ENCODE measurements around the gene ATP11A.

Gene ATP11A

DNA sequence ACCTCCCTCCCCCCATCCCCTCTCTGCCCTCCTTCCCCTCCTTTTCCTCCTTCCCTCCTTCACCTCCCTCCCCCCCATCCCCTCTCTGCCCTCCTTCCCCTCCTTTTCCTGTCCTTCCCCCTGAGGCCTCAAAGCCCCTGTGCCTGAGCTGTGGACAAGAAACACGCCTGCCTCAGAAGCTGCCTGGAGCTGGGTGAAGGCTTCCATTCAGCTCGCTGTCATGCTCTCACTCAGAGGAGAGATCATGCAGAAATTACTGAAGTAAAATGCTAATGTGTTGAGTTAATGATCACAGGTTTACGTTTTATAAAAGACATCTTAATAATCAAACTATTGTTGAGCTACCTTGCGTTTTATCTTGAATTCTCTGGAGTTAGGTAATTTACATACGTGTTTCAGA is 114.5 kb downstream of the ATP11A start:
- no peak overlapping the region for H3K9ac ChIP-seq (ENCODE audit: low read length)
- H3K27me3 ChIP-seq (ENCODE audit: insufficient read depth, low read length, poor library complexity): no peaks in the 10 kb centered on the region
- H3K4me2 ChIP-seq (ENCODE audit: low read length): no peak overlapping the region
- peaks cover 1% of the 10 kb centered on the region for H3K36me3 ChIP-seq (ENCODE audit: control insufficient read depth, insufficient read depth, low read length)
- no peak overlapping the region for H2BK15ac ChIP-seq (replicated peaks; ENCODE audit: low read depth)
- no peak overlapping the region for H2BK5ac ChIP-seq (ENCODE audit: low read length)
- no peaks in the 10 kb centered on the region for H3K79me1 ChIP-seq (ENCODE audit: low read length)
- no peak overlapping the region for H3K4me3 ChIP-seq (ENCODE audit: low read length)
- no peak overlapping the region for H3K23ac ChIP-seq (ENCODE audit: low read length)
- H2BK120ac ChIP-seq (ENCODE audit: low read depth, low read length): no peak overlapping the region
- no peaks in the 10 kb centered on the region for H3K4me1 ChIP-seq (ENCODE audit: control insufficient read depth, low read depth, low read length)
- H3K18ac ChIP-seq (ENCODE audit: low read length): no peak overlapping the region
- H3K79me2 ChIP-seq (ENCODE audit: control insufficient read depth, insufficient read depth, low read length): no peaks in the 10 kb centered on the region
- DNase-seq: no peak
- no peak overlapping the region for H2AK5ac ChIP-seq (ENCODE audit: low read length)
- H3K4ac ChIP-seq (ENCODE audit: low read depth, low read length): no peak overlapping the region
- WGBS (ENCODE audit: extremely low coverage, insufficient coverage, low lambda C conversion rate): no CpG with 5 or more reads among the region's 5 CpGs
- H3K56ac ChIP-seq (ENCODE audit: low read length): no peak overlapping the region
- no peak overlapping the region for H3K27ac ChIP-seq (ENCODE audit: low read depth, low read length)
- H4K8ac ChIP-seq (ENCODE audit: low read depth, low read length): no peak overlapping the region
- no peak overlapping the region for H4K5ac ChIP-seq (ENCODE audit: low read length)

GRCh38 chr13:112806739-112807652 is 117.2 kb downstream of the ATP11A start:
- no peaks in the 10 kb centered on the region for H3K79me1 ChIP-seq (ENCODE audit: low read length)
- H2BK120ac ChIP-seq (ENCODE audit: low read depth, low read length): no peak overlapping the region
- no peak for DNase-seq
- no peak overlapping the region for H4K5ac ChIP-seq (ENCODE audit: low read length)
- H3K4me3 ChIP-seq (ENCODE audit: low read length): no peak overlapping the region
- H3K4ac ChIP-seq (ENCODE audit: low read depth, low read length): no peak overlapping the region
- H3K4me1 ChIP-seq (ENCODE audit: control insufficient read depth, low read depth, low read length): no peaks in the 10 kb centered on the region
- no peak overlapping the region for H3K9ac ChIP-seq (ENCODE audit: low read length)
- H3K27me3 ChIP-seq (ENCODE audit: insufficient read depth, low read length, poor library complexity): no peaks in the 10 kb centered on the region
- no CpG with 5 or more reads among the region's 36 CpGs for WGBS (ENCODE audit: extremely low coverage, insufficient coverage, low lambda C conversion rate)
- H3K27ac ChIP-seq (ENCODE audit: low read depth, low read length): no peak overlapping the region
- no peak overlapping the region for H3K18ac ChIP-seq (ENCODE audit: low read length)
- no peak overlapping the region for H2BK5ac ChIP-seq (ENCODE audit: low read length)
- no peak overlapping the region for H4K8ac ChIP-seq (ENCODE audit: low read depth, low read length)
- no peak overlapping the region for H3K4me2 ChIP-seq (ENCODE audit: low read length)
- H2BK15ac ChIP-seq (replicated peaks; ENCODE audit: low read depth): no peak overlapping the region
- H3K56ac ChIP-seq (ENCODE audit: low read length): no peak overlapping the region
- no peak overlapping the region for H2AK5ac ChIP-seq (ENCODE audit: low read length)
- peaks cover 1% of the 10 kb centered on the region for H3K36me3 ChIP-seq (ENCODE audit: control insufficient read depth, insufficient read depth, low read length)
- no peaks in the 10 kb centered on the region for H3K79me2 ChIP-seq (ENCODE audit: control insufficient read depth, insufficient read depth, low read length)
- H3K23ac ChIP-seq (ENCODE audit: low read length): no peak overlapping the region

DNA sequence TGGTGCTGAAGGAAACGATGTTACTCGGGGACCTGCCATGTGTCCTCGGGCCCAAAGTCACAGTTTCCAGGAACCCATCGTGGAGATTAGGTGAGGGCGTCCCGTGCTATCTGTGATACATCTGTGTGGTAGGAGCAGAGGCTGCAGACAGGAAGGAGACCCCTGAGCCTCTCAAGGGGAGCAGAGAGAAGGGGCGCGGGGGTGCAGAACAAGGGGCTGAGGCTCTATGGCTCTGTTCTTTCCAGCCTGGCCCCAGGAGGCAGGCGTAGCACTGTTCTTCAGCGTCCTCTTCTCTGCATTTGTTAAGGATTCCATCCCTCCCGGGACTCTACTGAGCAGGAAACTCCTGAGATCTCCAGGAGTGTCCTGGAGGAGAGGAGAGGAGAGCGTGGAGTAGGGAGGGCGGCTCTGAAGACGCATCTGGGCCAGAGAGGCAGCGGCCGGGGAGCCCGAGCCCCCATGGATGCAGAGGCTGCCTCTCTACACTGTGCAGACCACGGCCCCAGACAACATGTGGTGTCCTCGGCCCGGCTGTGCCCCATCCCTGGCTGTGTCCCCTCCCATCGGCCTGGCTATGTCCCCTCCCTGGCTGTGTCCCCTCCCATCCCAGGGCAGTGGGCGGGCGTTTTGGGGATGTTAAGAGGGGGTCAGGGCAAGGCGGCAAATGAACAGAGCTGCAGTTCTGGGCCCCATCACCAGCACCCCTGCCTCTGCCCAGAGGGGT is 118.0 kb downstream of the ATP11A start:
- H3K79me2 ChIP-seq (ENCODE audit: control insufficient read depth, insufficient read depth, low read length): no peaks in the 10 kb centered on the region
- no peak overlapping the region for H3K4me2 ChIP-seq (ENCODE audit: low read length)
- no peak overlapping the region for H4K8ac ChIP-seq (ENCODE audit: low read depth, low read length)

DNA sequence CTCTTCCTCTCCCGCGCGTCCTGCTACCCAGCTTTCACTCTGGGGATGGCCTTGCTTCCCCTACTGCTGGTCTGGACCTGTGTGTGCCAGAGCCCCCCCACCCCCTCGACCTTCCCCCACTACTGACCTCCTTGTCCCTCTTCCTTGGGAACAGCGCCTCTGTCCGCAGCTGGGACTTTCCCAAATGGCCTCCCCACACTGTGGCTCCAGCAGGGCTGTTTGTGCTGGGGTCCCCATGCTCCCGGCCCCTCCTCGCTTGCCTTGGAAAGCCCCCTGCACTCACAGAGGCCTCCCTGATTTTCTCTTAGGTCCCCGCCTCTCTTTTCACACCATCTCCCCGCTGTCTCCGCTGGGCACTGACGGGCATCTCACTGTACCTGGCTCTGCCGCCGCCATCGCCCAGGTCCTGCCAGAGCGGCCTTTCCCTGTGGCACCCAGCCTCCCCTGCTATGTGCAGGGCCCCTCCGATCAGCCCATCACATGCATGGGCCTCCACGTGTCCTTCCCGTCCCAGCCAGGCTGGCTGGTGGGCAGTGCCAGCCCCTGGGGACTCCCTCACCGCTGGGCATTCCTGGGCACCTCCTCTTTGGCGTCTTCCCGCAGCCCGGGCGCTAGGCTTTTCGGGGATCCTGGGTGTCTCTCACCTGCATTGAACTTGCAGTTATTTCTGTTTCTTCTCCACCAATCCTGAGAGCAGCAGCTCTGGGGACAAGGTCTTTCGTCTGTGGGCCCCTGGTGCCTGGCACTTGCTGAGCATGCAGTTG is 118.7 kb downstream of the ATP11A start:
- Histone ChIP-seq H3K27me3 (ENCODE audit: insufficient read depth, low read length, poor library complexity) (no peaks in the 10 kb centered on the region), H3K4ac (ENCODE audit: low read depth, low read length) (no peak overlapping the region), H2BK120ac (ENCODE audit: low read depth, low read length) (no peak overlapping the region), H2AK5ac (ENCODE audit: low read length) (no peak overlapping the region), H3K4me2 (ENCODE audit: low read length) (no peak overlapping the region), H2BK5ac (ENCODE audit: low read length) (no peak overlapping the region), H2BK15ac (replicated peaks; ENCODE audit: low read depth) (no peak overlapping the region), H3K79me2 (ENCODE audit: control insufficient read depth, insufficient read depth, low read length) (no peaks in the 10 kb centered on the region), H3K56ac (ENCODE audit: low read length) (no peak overlapping the region), H3K27ac (ENCODE audit: low read depth, low read length) (no peak overlapping the region), H3K18ac (ENCODE audit: low read length) (no peak overlapping the region), H3K36me3 (ENCODE audit: control insufficient read depth, insufficient read depth, low read length) (peaks cover 1% of the 10 kb centered on the region), H3K4me1 (ENCODE audit: control insufficient read depth, low read depth, low read length) (no peaks in the 10 kb centered on the region), H3K79me1 (ENCODE audit: low read length) (no peaks in the 10 kb centered on the region), H4K8ac (ENCODE audit: low read depth, low read length) (no peak overlapping the region), H4K5ac (ENCODE audit: low read length) (no peak overlapping the region), H3K4me3 (ENCODE audit: low read length) (no peak overlapping the region), H3K9ac (ENCODE audit: low read length) (no peak overlapping the region), H3K23ac (ENCODE audit: low read length) (no peak overlapping the region)
- no peak for DNase-seq
- WGBS (ENCODE audit: extremely low coverage, insufficient coverage, low lambda C conversion rate): no CpG with 5 or more reads among the region's 26 CpGs

More for the DNA sequence above, 118.0 kb downstream of the ATP11A start:
- Histone ChIP-seq H3K23ac (ENCODE audit: low read length) (no peak overlapping the region), H3K4me1 (ENCODE audit: control insufficient read depth, low read depth, low read length) (no peaks in the 10 kb centered on the region), H3K4ac (ENCODE audit: low read depth, low read length) (no peak overlapping the region), H2AK5ac (ENCODE audit: low read length) (no peak overlapping the region), H3K27me3 (ENCODE audit: insufficient read depth, low read length, poor library complexity) (no peaks in the 10 kb centered on the region), H2BK5ac (ENCODE audit: low read length) (no peak overlapping the region), H3K56ac (ENCODE audit: low read length) (no peak overlapping the region), H2BK15ac (replicated peaks; ENCODE audit: low read depth) (no peak overlapping the region), H3K9ac (ENCODE audit: low read length) (no peak overlapping the region), H3K27ac (ENCODE audit: low read depth, low read length) (no peak overlapping the region), H4K5ac (ENCODE audit: low read length) (no peak overlapping the region), H3K36me3 (ENCODE audit: control insufficient read depth, insufficient read depth, low read length) (peaks cover 1% of the 10 kb centered on the region), H3K4me3 (ENCODE audit: low read length) (no peak overlapping the region), H3K18ac (ENCODE audit: low read length) (no peak overlapping the region), H3K79me1 (ENCODE audit: low read length) (no peaks in the 10 kb centered on the region), H2BK120ac (ENCODE audit: low read depth, low read length) (no peak overlapping the region)
- no peak for DNase-seq
- WGBS (ENCODE audit: extremely low coverage, insufficient coverage, low lambda C conversion rate): no CpG with 5 or more reads among the region's 24 CpGs

DNA sequence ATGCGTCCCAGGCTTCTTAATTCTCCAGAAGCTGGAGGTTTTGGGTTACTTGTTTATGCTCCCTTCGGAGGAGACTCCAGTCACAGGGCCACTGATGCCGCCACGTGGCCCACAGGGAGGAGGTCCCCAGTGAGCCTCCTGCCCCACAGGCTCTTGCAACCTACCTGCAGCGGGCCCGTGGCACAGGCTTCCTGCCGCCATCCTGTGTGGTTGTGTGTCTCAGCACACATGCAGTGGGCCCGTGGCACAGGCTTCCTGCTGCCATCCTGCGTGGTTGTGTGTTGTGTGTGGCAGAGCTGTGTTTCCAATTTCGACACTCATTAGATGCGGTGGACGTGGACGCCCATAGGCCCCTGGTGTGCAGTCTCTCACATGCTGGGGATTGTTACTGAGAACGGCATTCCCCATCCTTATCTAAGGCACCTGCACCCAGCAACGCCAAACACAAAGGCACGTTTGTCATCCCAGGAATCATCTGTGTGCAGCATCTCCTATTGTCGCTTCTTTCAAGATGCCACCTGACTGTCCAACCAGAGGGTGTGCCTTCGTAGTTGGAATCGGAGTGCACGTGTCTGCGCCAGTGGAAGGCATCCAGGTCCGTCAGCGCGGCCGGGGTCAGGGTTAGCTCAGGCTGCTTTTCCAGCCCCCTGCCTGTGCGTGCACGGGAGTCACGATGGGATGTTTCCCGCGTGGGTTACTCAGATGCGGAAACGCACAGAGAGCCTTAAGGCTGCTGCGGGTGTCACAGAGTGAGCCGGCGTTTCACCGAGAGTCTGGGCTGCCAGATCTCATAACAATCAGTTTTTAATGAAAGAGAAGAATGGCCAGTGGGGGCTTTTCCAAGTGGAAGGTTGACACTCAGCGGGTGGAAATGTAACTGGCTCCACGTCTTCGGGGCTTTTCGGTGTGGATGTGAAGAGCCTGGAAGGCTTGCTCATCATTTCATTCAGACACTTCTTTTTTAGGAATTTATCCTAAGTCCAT is 119.8 kb downstream of the ATP11A start:
- H4K5ac ChIP-seq (ENCODE audit: low read length): no peak overlapping the region
- no peak overlapping the region for H2BK5ac ChIP-seq (ENCODE audit: low read length)
- no peak overlapping the region for H3K23ac ChIP-seq (ENCODE audit: low read length)
- H3K18ac ChIP-seq (ENCODE audit: low read length): no peak overlapping the region
- no peak overlapping the region for H2BK15ac ChIP-seq (replicated peaks; ENCODE audit: low read depth)
- no CpG with 5 or more reads among the region's 40 CpGs for WGBS (ENCODE audit: extremely low coverage, insufficient coverage, low lambda C conversion rate)
- H3K36me3 ChIP-seq (ENCODE audit: control insufficient read depth, insufficient read depth, low read length): peaks cover 1% of the 10 kb centered on the region
- H3K4me2 ChIP-seq (ENCODE audit: low read length): no peak overlapping the region
- H3K79me2 ChIP-seq (ENCODE audit: control insufficient read depth, insufficient read depth, low read length): no peaks in the 10 kb centered on the region
- H3K27ac ChIP-seq (ENCODE audit: low read depth, low read length): no peak overlapping the region
- DNase-seq: no peak
- H3K4me1 ChIP-seq (ENCODE audit: control insufficient read depth, low read depth, low read length): no peaks in the 10 kb centered on the region
- no peak overlapping the region for H3K4ac ChIP-seq (ENCODE audit: low read depth, low read length)
- no peaks in the 10 kb centered on the region for H3K27me3 ChIP-seq (ENCODE audit: insufficient read depth, low read length, poor library complexity)
- H3K4me3 ChIP-seq (ENCODE audit: low read length): no peak overlapping the region
- H2BK120ac ChIP-seq (ENCODE audit: low read depth, low read length): no peak overlapping the region
- H3K56ac ChIP-seq (ENCODE audit: low read length): no peak overlapping the region
- no peak overlapping the region for H2AK5ac ChIP-seq (ENCODE audit: low read length)
- H3K79me1 ChIP-seq (ENCODE audit: low read length): no peaks in the 10 kb centered on the region
- H3K9ac ChIP-seq (ENCODE audit: low read length): no peak overlapping the region
- no peak overlapping the region for H4K8ac ChIP-seq (ENCODE audit: low read depth, low read length)
